Spleen (tissue), 11 donors: ENCODE data around the gene ABCA1. TPM values are rescaled to one million over a fixed set of nuclear protein-coding genes. Genes with fewer than 3 reads are reported as not detected.

Experiments used
- DNase-seq: peaks from one replicate; pipeline ENCODE4 v3.0.0-alpha.2; 2020
- H3K27ac ChIP-seq, 8 donors: fragments of 200-600 bp; sonication (generic) in 7 of 8; 1 replicate in 4 of 8; 2 replicates in 4 of 8; pipeline versions ENCODE4 v1.5.0 to v1.8.0; 2016 to 2021; ENCODE audit warnings: inconsistent platforms in 4 of 8, mild to moderate bottlenecking in 4 of 8, moderate library complexity in 1 of 8
- H3K27me3 ChIP-seq, 7 donors: fragments of 200-600 bp; sonication (generic) in 6 of 7; replicated peaks in 1 of 7; 1 replicate in 4 of 7; 2 replicates in 3 of 7; pipeline versions ENCODE4 v1.5.0 to v1.8.0; 2016 to 2021; ENCODE audit warnings: inconsistent platforms in 3 of 7, mild to moderate bottlenecking in 1 of 7
- H3K36me3 ChIP-seq, 6 donors: fragments of 200-600 bp; sonication (generic) in 5 of 6; 1 replicate in 4 of 6; 2 replicates in 2 of 6; pipeline versions ENCODE4 v1.5.0 to v1.8.0; 2016 to 2021; ENCODE audit warnings: inconsistent platforms in 2 of 6
- H3K4me1 ChIP-seq, 6 donors: fragments of 200-600 bp; sonication (generic) in 5 of 6; 1 replicate in 3 of 6; 2 replicates in 3 of 6; pipeline versions ENCODE4 v1.5.0 to v1.8.0; 2016 to 2021; ENCODE audit warnings: inconsistent platforms in 3 of 6
- H3K4me3 ChIP-seq, 8 donors: fragments of 200-600 bp; sonication (generic) in 7 of 8; 1 replicate in 4 of 8; 2 replicates in 4 of 8; pipeline versions ENCODE4 v1.5.0 to v1.8.0; 2016 to 2021; ENCODE audit warnings: inconsistent platforms in 4 of 8, mild to moderate bottlenecking in 4 of 8, moderate library complexity in 2 of 8
- H3K9me3 ChIP-seq, 8 donors: fragments of 200-600 bp; sonication (generic) in 7 of 8; 1 replicate in 4 of 8; 2 replicates in 4 of 8; pipeline versions ENCODE4 v1.5.0 to v1.8.0; 2016 to 2021; ENCODE audit warnings: inconsistent platforms in 4 of 8
- POLR2A ChIP-seq, 3 donors: fragments of 450-650 bp; IDR thresholded peaks; one replicate each; pipeline ENCODE4 v1.5.1; 2017; ENCODE audit warnings: antibody characterized with exemption in 3 of 3, mild to moderate bottlenecking in 1 of 3
- POLR2AphosphoS5 ChIP-seq, 3 donors: sonication (generic); formaldehyde crosslinking; IDR thresholded peaks; one replicate each; pipeline ENCODE4 v1.5.1; 2017; ENCODE audit warnings: antibody characterized with exemption in 3 of 3
- WGBS, 5 donors: extraction: QIAGEN DNeasy Blood & Tissue Kit in 3 of 5; methylation state at CpG; one replicate each; pipeline versions ENCODE4 v1.1.5 to v1.1.7; 2013 to 2018; 5-methylcytosine and 5-hydroxymethylcytosine counted together
- intact Hi-C: fragments of 100-400 bp; cut with DNase I; formaldehyde crosslinking; loops from one replicate; pipeline ENCODE4 v1.15.0; 2023; ENCODE audit warnings: low total_unique reads
- polyA plus RNA-seq, 3 donors: library from polyadenylated mRNA; stranded (reverse); fragments of 200-250 nt; gene quantifications; one replicate each; pipeline ENCODE4 v1.2.1, GENCODE V29; 2013
- total RNA-seq, 7 donors: library from RNA; depleted of rRNA in 3 of 7; stranded (reverse); fragments of >200 nt in 3 of 7; fragmentation: NEBNext Ultra II Directional in 4 of 7; extraction: Animal tissue kit (Norgen Biotek cat#: 25700) in 4 of 7; gene quantifications; one replicate each; pipeline versions ENCODE4 v1.1.0 to v1.2.1, GENCODE V29; 2016 to 2021
- TF ChIP-seq, protein P1 (sequence below), 11 experiments: fragments of 200-600 bp in 7 of 11; fragments of 450-650 bp in 4 of 11; sonication (generic) in 4 of 11; IDR thresholded peaks in 8 of 11; conservative IDR thresholded peaks in 3 of 11; 1 replicate in 7 of 11; 2 replicates in 4 of 11; pipeline versions ENCODE4 v1.4.0 to v1.8.0; 2016 to 2021; ENCODE audit warnings: antibody characterized with exemption in 11 of 11, inconsistent platforms in 4 of 11, mild to moderate bottlenecking in 1 of 11
- donor health status: healthy with polysubstance abuse.
- donor health status: DM: no; HTN: no; CAD: no; lungs with moderate emphysema.
- donor health status: DM: no; HTN: no; CAD: no.
- donor health status: Bipolar disorder and iron deficiency.
- donor health status: healthy.
- donor health status: DM: no; HTN: no; CAD: no.
- donor health status: DM: yes; HTN: yes; CAD: no.

ABCA1 gene
- total and polyA plus RNA-seq, 10 donors = 4.5 to 78.4 (median 60.2) TPM

DNA sequence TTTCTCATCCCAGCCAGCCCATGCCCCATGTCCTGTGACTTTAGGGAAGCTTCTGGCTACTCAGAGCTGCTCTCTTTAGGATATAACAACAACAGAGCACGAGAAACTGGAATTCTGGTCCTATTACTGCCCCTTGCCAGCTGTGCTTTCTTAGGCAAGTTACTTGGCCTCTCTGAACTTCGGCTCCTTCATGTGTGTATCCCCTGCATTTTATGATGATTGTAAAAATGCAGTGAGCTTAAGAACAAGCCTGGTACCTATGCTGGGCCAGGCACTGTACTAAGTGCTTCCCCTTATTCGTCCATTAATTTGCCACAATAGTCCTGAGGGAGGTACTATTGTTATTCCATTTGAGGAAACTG, 54.5 kb downstream of the ABCA1 start:
- no peak for DNase-seq
- no peak overlapping the region for H3K4me3 ChIP-seq
- intact Hi-C loops = no loop called here
- H3K36me3 ChIP-seq = peaks cover 0 to 49% (median 0%) of the 10 kb centered on the region in 6 donors
- H3K9me3 ChIP-seq = no peaks in the 10 kb centered on the region
- TF ChIP-seq POLR2AphosphoS5 (IDR thresholded peaks at IDR 0.05) (no peak), POLR2A (IDR thresholded peaks at IDR 0.05) (no peak)
- TF ChIP-seq, protein P1, sequence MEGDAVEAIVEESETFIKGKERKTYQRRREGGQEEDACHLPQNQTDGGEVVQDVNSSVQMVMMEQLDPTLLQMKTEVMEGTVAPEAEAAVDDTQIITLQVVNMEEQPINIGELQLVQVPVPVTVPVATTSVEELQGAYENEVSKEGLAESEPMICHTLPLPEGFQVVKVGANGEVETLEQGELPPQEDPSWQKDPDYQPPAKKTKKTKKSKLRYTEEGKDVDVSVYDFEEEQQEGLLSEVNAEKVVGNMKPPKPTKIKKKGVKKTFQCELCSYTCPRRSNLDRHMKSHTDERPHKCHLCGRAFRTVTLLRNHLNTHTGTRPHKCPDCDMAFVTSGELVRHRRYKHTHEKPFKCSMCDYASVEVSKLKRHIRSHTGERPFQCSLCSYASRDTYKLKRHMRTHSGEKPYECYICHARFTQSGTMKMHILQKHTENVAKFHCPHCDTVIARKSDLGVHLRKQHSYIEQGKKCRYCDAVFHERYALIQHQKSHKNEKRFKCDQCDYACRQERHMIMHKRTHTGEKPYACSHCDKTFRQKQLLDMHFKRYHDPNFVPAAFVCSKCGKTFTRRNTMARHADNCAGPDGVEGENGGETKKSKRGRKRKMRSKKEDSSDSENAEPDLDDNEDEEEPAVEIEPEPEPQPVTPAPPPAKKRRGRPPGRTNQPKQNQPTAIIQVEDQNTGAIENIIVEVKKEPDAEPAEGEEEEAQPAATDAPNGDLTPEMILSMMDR (IDR thresholded peaks at IDR 0.05 in 8 of 11, conservative IDR thresholded peaks at IDR 0.05 in 3 of 11) = no peak
- peak overlapping the region in 6 of 8 donors; percentile 2 to 66 (median 54) for H3K27ac ChIP-seq
- no peaks in the 10 kb centered on the region for H3K27me3 ChIP-seq
- H3K4me1 ChIP-seq = peaks cover 12 to 52% (median 41%) of the 10 kb centered on the region in 6 donors
- WGBS, 5 donors = 61 to 84% (median 76%) methylated on average over 3 of the region's 3 CpGs

DNA sequence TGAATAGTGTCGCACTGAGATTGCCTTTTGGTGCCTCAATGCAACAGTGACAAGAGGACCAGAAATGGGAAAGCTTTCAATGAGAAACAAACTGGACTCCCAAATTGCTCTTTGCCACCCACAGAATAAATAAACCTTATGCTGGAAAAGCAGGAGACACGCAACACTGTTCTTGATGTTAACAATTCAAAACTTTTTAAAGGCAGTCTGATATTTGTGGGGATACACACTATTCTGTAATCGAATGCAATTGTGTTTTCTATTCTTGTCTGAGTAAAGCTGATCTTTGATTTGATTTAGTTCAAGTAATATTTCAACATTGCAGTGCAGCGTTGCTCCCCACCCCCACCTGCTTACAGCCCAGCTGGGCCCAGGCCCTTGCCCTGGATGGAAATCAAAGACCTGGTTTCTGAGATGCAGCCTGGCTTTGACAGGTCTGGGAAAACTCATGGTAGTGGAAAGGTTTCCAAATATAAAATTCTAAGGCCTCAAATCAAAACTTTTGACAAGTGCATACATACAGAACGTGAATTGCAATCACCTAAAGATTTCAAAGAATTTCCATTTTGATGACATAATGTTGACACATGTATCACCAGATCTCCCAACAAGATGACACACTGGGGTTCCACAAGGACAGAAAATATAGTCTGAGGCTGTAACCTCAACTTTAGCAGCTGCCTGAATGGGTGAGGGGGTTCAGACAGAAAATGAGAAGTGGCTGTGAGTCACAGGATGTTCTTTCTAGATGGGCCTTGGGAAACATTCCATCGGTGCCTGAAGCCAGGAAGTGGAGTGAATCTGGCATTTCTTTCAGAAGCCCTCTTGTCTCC, 55.1 kb downstream of the ABCA1 start:
- Histone ChIP-seq H3K36me3 (peaks cover 0 to 48% (median 0%) of the 10 kb centered on the region in 6 donors), H3K4me3 (no peak overlapping the region), H3K27me3 (no peaks in the 10 kb centered on the region), H3K4me1 (peaks cover 15 to 58% (median 46%) of the 10 kb centered on the region in 6 donors), H3K9me3 (no peaks in the 10 kb centered on the region), H3K27ac (peak overlapping the region in 6 of 8 donors; percentile 2 to 66 (median 54))
- no peak for DNase-seq
- TF ChIP-seq POLR2AphosphoS5 (IDR thresholded peaks at IDR 0.05) = peak in 1 of 3 donors; percentile 74
- TF ChIP-seq, protein P1 (IDR thresholded peaks at IDR 0.05 in 8 of 11, conservative IDR thresholded peaks at IDR 0.05 in 3 of 11) = no peak
- TF ChIP-seq POLR2A (IDR thresholded peaks at IDR 0.05) = no peak
- intact Hi-C loops = no loop called here
- 61 to 73% (median 69%) methylated on average over 6 of the region's 6 CpGs for WGBS, 5 donors

DNA sequence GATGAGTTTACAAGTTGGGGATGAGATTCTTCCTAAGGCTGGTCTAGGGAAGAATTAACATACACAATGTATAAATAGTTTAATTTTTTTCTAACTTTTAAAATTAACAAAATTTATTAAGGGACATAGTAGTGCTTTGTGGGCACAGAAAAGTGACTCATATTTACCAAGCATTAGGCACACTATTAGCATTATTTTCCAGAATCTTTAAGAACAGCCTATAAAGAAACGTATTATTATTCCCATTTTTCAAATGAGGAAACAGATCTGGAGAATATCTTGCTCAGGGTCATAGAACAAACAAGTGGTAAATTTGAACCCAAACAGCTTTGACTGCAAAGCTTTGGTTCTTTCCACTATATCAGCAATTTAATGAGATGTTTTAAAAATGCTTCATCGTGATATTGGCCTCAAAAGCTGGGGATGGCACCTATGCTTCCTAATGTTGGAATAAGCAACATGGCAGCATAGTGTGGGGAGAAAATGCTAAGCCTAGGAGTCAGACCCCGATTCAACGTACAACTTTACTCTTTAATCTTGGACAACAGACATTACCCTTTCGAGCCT, 55.9 kb downstream of the ABCA1 start:
- peak overlapping the region in 2 of 8 donors; percentile 60 to 66 for H3K27ac ChIP-seq
- intact Hi-C loops = no loop called here
- no peak overlapping the region for H3K4me3 ChIP-seq
- H3K9me3 ChIP-seq = no peaks in the 10 kb centered on the region
- peaks cover 15 to 64% (median 47%) of the 10 kb centered on the region in 6 donors for H3K4me1 ChIP-seq
- 81 to 95% (median 88%) methylated on average over 5 of the region's 5 CpGs for WGBS, 5 donors
- DNase-seq = no peak
- H3K27me3 ChIP-seq = no peaks in the 10 kb centered on the region
- H3K36me3 ChIP-seq = peaks cover 0 to 48% (median 0%) of the 10 kb centered on the region in 6 donors
- no peak for TF ChIP-seq POLR2AphosphoS5 (IDR thresholded peaks at IDR 0.05)
- no peak for TF ChIP-seq POLR2A (IDR thresholded peaks at IDR 0.05)
- TF ChIP-seq, protein P1 (IDR thresholded peaks at IDR 0.05 in 8 of 11, conservative IDR thresholded peaks at IDR 0.05 in 3 of 11) = no peak

DNA sequence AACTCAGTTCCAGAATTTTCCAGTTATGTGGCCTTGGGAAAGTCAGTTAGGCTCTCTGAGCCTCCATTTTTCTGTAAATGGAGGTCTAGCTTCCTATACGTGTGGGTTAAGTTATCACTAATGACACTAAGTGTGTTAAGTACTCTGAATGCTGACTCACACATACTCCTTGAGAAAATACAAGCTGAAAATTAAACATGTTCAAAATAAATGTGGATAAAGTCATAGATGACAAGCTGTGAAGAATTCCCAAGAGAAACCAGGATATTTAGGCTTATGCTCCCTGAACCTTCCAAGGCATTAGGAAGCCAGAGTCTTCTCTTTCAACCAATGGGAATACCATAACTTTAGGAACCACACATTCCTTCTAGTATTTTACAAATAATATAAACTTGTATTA, 58.1 kb downstream of the ABCA1 start:
- H3K27ac ChIP-seq = peak overlapping the region in 7 of 8 donors; percentile 24 to 75 (median 66)
- 73 to 88% (median 80%) methylated on average over 1 of the region's 1 CpG for WGBS, 5 donors
- intact Hi-C loops = loop anchor here (10.0 kb wide), 2 partner anchors 55 to 285 kb away; partner anchors contain the start of gene ABCA1
- DNase-seq = no peak
- H3K9me3 ChIP-seq = no peaks in the 10 kb centered on the region
- no peak overlapping the region for H3K4me3 ChIP-seq
- H3K27me3 ChIP-seq = no peaks in the 10 kb centered on the region
- TF ChIP-seq POLR2AphosphoS5 (IDR thresholded peaks at IDR 0.05) = no peak
- TF ChIP-seq, protein P1 (IDR thresholded peaks at IDR 0.05 in 8 of 11, conservative IDR thresholded peaks at IDR 0.05 in 3 of 11) = no peak
- no peak for TF ChIP-seq POLR2A (IDR thresholded peaks at IDR 0.05)
- peaks cover 0 to 36% (median 0%) of the 10 kb centered on the region in 6 donors for H3K36me3 ChIP-seq
- H3K4me1 ChIP-seq = peaks cover 15 to 82% (median 49%) of the 10 kb centered on the region in 6 donors
